GM12892 (cell line): ENCODE data around the gene RBFOX2.

Experiments
- POLR2A ChIP-seq: IDR thresholded peaks from 2 replicates; pipeline ENCODE4 v1.6.1; 2011; ENCODE audit warnings: low read depth, low read length, control low read depth
- POLR2AphosphoS5 ChIP-seq: IDR thresholded peaks from 2 replicates; pipeline ENCODE4 v1.6.1; 2011; ENCODE audit warnings: low read depth, low read length, control low read depth

DNA sequence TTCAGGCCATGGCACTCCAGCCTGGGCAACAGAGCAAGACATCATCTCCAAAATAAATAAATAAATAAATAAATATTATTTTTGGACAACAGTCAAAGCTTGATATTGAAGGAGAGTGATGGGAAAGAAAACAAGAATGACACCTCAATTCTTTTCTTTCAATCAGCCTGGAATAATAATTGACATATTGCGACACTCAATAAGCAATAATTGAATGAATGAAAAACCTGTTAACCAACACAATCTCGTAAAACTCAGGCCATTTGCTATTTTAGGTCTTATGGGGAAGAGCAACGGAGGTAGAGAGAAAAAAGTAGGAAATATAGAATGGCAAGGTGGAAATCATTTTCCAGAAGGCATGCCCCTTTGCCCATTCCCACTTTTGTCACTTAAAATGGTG, 10.5 kb upstream of the RBFOX2 start:
- no peak for TF ChIP-seq POLR2A
- no peak for TF ChIP-seq POLR2AphosphoS5
